Measurements from ENCODE around the gene TRPV4. TPM values are rescaled to one million over a fixed set of nuclear protein-coding genes. Genes with fewer than 3 reads are reported as not detected.

Gene TRPV4
- total and polyA plus RNA-seq, 2 experiments from 2014 or later: 2.3 to 4.7 TPM

- no peak for TF ChIP-seq CTCF (IDR thresholded peaks at IDR 0.05; ENCODE audit: poor library complexity)
- TF ChIP-seq EZH2 (IDR thresholded peaks at IDR 0.05; ENCODE audit: borderline replicate concordance): no peak
- TF ChIP-seq EZH2phosphoT487 (IDR thresholded peaks at IDR 0.05; ENCODE audit: low read depth, severe bottlenecking, unreplicated experiment): no peak
- Histone ChIP-seq H3K9me3 (ENCODE audit: low read depth) (peaks cover 7% of the 10 kb centered on the region), H3K4me1 (ENCODE audit: insufficient read depth) (peaks cover 6% of the 10 kb centered on the region), H3K27me3 (no peaks in the 10 kb centered on the region), H3K27ac (no peak overlapping the region), H3K4me2 (no peak overlapping the region), H3K79me2 (peaks cover 3% of the 10 kb centered on the region), H3K4me3 (no peak overlapping the region), H4K20me1 (ENCODE audit: insufficient read depth, poor library complexity, severe bottlenecking) (no peaks in the 10 kb centered on the region), H2AFZ (no peak overlapping the region), H3K9me2 (replicated peaks; ENCODE audit: insufficient read depth) (no peaks in the 10 kb centered on the region), H3K36me3 (replicated peaks; ENCODE audit: insufficient read depth, low read depth) (no peaks in the 10 kb centered on the region)
- WGBS (ENCODE audit: low lambda C conversion rate, missing lambda C conversion rate): 87% methylated on average over 15 of the region's 15 CpGs
- no peak for DNase-seq (ENCODE audit: low spot score)
These were observed 74.5 kb downstream of the TRPV4 start for GRCh38 chr12:109758426-109759420.

GRCh38 chr12:109757671-109758265 is 75.4 kb downstream of the TRPV4 start:
- no peak for DNase-seq (ENCODE audit: low spot score)
- TF ChIP-seq EZH2 (IDR thresholded peaks at IDR 0.05; ENCODE audit: borderline replicate concordance) (no peak), CTCF (IDR thresholded peaks at IDR 0.05; ENCODE audit: poor library complexity) (no peak), EZH2phosphoT487 (IDR thresholded peaks at IDR 0.05; ENCODE audit: low read depth, severe bottlenecking, unreplicated experiment) (no peak)
- no peak overlapping the region for H2AFZ ChIP-seq

GRCh38 chr12:109756457-109756856 is 76.7 kb downstream of the TRPV4 start:
- DNase-seq (ENCODE audit: low spot score): no peak
- Histone ChIP-seq H3K9me2 (replicated peaks; ENCODE audit: insufficient read depth) (no peaks in the 10 kb centered on the region), H2AFZ (no peak overlapping the region), H3K36me3 (replicated peaks; ENCODE audit: insufficient read depth, low read depth) (no peaks in the 10 kb centered on the region), H3K79me2 (peaks cover 3% of the 10 kb centered on the region), H3K4me3 (no peak overlapping the region), H3K27me3 (no peaks in the 10 kb centered on the region), H3K27ac (no peak overlapping the region), H3K9me3 (ENCODE audit: low read depth) (peaks cover 7% of the 10 kb centered on the region), H4K20me1 (ENCODE audit: insufficient read depth, poor library complexity, severe bottlenecking) (no peaks in the 10 kb centered on the region), H3K4me1 (ENCODE audit: insufficient read depth) (peaks cover 16% of the 10 kb centered on the region), H3K4me2 (no peak overlapping the region)
- TF ChIP-seq EZH2 (IDR thresholded peaks at IDR 0.05; ENCODE audit: borderline replicate concordance): no peak
- no peak for TF ChIP-seq CTCF (IDR thresholded peaks at IDR 0.05; ENCODE audit: poor library complexity)
- TF ChIP-seq EZH2phosphoT487 (IDR thresholded peaks at IDR 0.05; ENCODE audit: low read depth, severe bottlenecking, unreplicated experiment): no peak
- 92% methylated on average over 1 of the region's 1 CpG for WGBS (ENCODE audit: low lambda C conversion rate, missing lambda C conversion rate)

More at GRCh38 chr12:109757671-109758265, 75.4 kb downstream of the TRPV4 start:
- Histone ChIP-seq H3K27me3 (no peaks in the 10 kb centered on the region), H3K4me1 (ENCODE audit: insufficient read depth) (peaks cover 8% of the 10 kb centered on the region), H4K20me1 (ENCODE audit: insufficient read depth, poor library complexity, severe bottlenecking) (no peaks in the 10 kb centered on the region), H3K9me3 (ENCODE audit: low read depth) (peaks cover 7% of the 10 kb centered on the region), H3K79me2 (peaks cover 3% of the 10 kb centered on the region), H3K27ac (no peak overlapping the region), H3K4me3 (no peak overlapping the region), H3K36me3 (replicated peaks; ENCODE audit: insufficient read depth, low read depth) (no peaks in the 10 kb centered on the region), H3K4me2 (no peak overlapping the region), H3K9me2 (replicated peaks; ENCODE audit: insufficient read depth) (no peaks in the 10 kb centered on the region)
- 93% methylated on average over 9 of the region's 11 CpGs for WGBS (ENCODE audit: low lambda C conversion rate, missing lambda C conversion rate)

Data from hepatocyte (in vitro differentiated cells).